PC-3 (cell line): ENCODE results near the gene TPST1. TPM values are rescaled to one million over a fixed set of nuclear protein-coding genes. Genes with fewer than 3 reads are reported as not detected.
"Not testable (repeated sequence)": the region's sequence is repeated elsewhere in the genome, so short reads cannot be mapped to it uniquely, and the experiment has no call there.

ENCODE experiments used
- ATAC-seq: fragments of 200-7000 bp; cut with Tn5 transposase; 2 replicates; pipeline ENCODE4 v1.9.1; 2020; ENCODE audit warnings: mild to moderate bottlenecking, moderate library complexity
- BruUV-seq: library from RNA; stranded (reverse); fragments of 400-500 nt; replicated peaks from 2 replicates; lab custom pipeline; 2021; lab: Mats Ljungman, UMichigan
- CTCF ChIA-PET: fragments of 300-600 bp; sonication (Branson Sonifier 250); formaldehyde crosslinking; loops from one replicate; lab custom pipeline; 2022; ENCODE audit warnings: antibody characterized with exemption; lab: Charles Lee
- POLR2A ChIA-PET: fragments of 300-600 bp; sonication (Branson Sonifier 250); formaldehyde crosslinking; loops from one replicate; lab custom pipeline; 2022; ENCODE audit warnings: antibody characterized with exemption; ENCODE audit not compliant: unreplicated experiment; lab: Charles Lee
- DNase-seq: peaks from one replicate; pipeline ENCODE4 v3.0.0-alpha.2; 2015
- H2AFZ ChIP-seq: fragments of 300-600 bp; sonication (generic); 2 replicates; pipeline ENCODE4 v1.6.0; 2016; ENCODE audit warnings: antibody characterized with exemption, low read length
- H3F3A ChIP-seq: fragments of 300-600 bp; sonication (generic); one replicate; pipeline ENCODE4 v1.6.0; 2017; ENCODE audit warnings: antibody characterized with exemption, low read length, control low read depth, mild to moderate bottlenecking; ENCODE audit not compliant: unreplicated experiment
- H3K27ac ChIP-seq: fragments of 300-600 bp; sonication (generic); 2 replicates; pipeline ENCODE4 v1.5.1; 2016; ENCODE audit warnings: mild to moderate bottlenecking, low read length
- H3K27me3 ChIP-seq: fragments of 300-600 bp; sonication (generic); 2 replicates; pipeline ENCODE4 v1.6.1; 2016; ENCODE audit warnings: low read length, mixed read lengths
- H3K36me3 ChIP-seq: fragments of 300-600 bp; sonication (generic); 2 replicates; pipeline ENCODE4 v1.6.1; 2016; ENCODE audit warnings: low read depth, mixed run types, low read length, mixed read lengths
- H3K4me1 ChIP-seq: fragments of 300-600 bp; sonication (generic); 2 replicates; pipeline ENCODE4 v1.5.1; 2016; ENCODE audit warnings: low read length; ENCODE audit not compliant: insufficient read depth
- H3K4me2 ChIP-seq: fragments of 300-600 bp; sonication (generic); 2 replicates; pipeline ENCODE4 v1.6.0; 2016; ENCODE audit warnings: low read length
- H3K4me3 ChIP-seq: fragments of 300-600 bp; sonication (generic); 2 replicates; pipeline ENCODE4 v1.5.1; 2016; ENCODE audit warnings: mild to moderate bottlenecking, low read length, mixed read lengths
- H3K79me2 ChIP-seq: fragments of 300-600 bp; sonication (generic); 2 replicates; pipeline ENCODE4 v1.6.1; 2017; ENCODE audit warnings: low read length, mixed read lengths
- H3K9ac ChIP-seq: fragments of 300-600 bp; sonication (generic); 2 replicates; pipeline ENCODE4 v1.6.0; 2016; ENCODE audit warnings: mild to moderate bottlenecking, low read length
- H3K9me2 ChIP-seq: fragments of 300-600 bp; sonication (generic); replicated peaks from 2 replicates; pipeline ENCODE4 v1.6.1; 2016; ENCODE audit warnings: mixed run types, low read length, mixed read lengths
- H3K9me3 ChIP-seq: fragments of 300-600 bp; sonication (generic); 2 replicates; pipeline ENCODE4 v1.6.1; 2016; ENCODE audit warnings: low read length, mixed read lengths
- H4K20me1 ChIP-seq: fragments of 300-600 bp; sonication (generic); 2 replicates; pipeline ENCODE4 v1.6.1; 2016; ENCODE audit warnings: low read length, mixed read lengths
- EZH2 ChIP-seq: fragments of 300-600 bp; sonication (generic); IDR thresholded peaks from one replicate; pipeline ENCODE4 v1.6.1; 2017; ENCODE audit warnings: antibody characterized with exemption, mild to moderate bottlenecking, low read length; ENCODE audit not compliant: unreplicated experiment
- EZH2phosphoT487 ChIP-seq: fragments of 300-600 bp; sonication (generic); IDR thresholded peaks from 2 replicates; pipeline ENCODE4 v1.6.1; 2018; ENCODE audit warnings: mild to moderate bottlenecking, antibody characterized with exemption, low read length, borderline replicate concordance
- intact Hi-C: fragments of 100-400 bp; cut with micrococcal nuclease; formaldehyde crosslinking; loops from 2 replicates; pipeline ENCODE4 v1.9.0; 2023
- total RNA-seq: library from RNA; depleted of rRNA; stranded (reverse); fragments of >200 nt; gene quantifications from 2 replicates; pipeline ENCODE4 v1.2.3, GENCODE V29; 2014
- TF ChIP-seq, protein P1 (sequence below): fragments of 300-600 bp; sonication (generic); conservative IDR thresholded peaks from 2 replicates; pipeline ENCODE4 v1.5.1; 2017; ENCODE audit warnings: antibody characterized with exemption, low read depth, mild to moderate bottlenecking, low read length

TPST1 gene
- total RNA-seq, 1 experiment from 2014 or later: 14.4 TPM

DNA sequence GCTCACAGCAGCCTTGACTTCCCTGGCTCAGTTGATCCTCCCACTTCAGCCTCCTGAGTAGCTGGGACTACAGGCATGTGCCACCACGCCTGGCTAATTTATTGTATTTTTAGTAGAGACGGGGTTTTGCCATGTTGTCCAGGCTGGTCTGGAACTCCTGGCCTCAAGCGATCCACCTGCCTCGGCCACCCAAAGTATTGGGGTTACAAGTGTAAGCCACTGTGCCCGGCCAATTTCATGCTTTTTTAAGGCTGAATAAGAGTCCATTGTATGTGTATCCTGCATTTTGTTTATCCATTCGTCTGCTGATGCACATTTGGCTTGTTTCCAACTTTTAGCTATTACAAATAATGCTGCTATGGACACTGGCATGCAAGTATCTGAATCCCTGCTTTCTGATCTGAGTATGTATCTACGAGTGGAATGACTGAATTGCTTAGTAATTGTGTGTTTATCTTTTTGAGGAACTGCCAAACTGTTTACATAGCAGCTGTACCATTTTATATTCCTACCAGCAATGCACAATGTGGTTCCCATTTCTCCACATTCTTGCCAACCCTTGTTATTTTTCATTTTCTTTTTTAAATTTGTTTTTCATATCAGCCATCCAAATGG lies 37.3 kb upstream of the TPST1 start:
- Histone ChIP-seq H3K9me3 (no peaks in the 10 kb centered on the region), H3K4me3 (no peak overlapping the region), H2AFZ (no peak overlapping the region), H3K9ac (no peak overlapping the region), H3K4me1 (peaks cover 9% of the 10 kb centered on the region; the same call in 1 of the 2 replicates), H3F3A (no peaks in the 10 kb centered on the region), H3K27me3 (no peaks in the 10 kb centered on the region), H3K27ac (peak overlapping the region; percentile 26; the same call in 1 of the 2 replicates), H3K79me2 (no peaks in the 10 kb centered on the region), H3K4me2 (no peak overlapping the region), H3K36me3 (no peaks in the 10 kb centered on the region), H4K20me1 (no peaks in the 10 kb centered on the region), H3K9me2 (no peaks in the 10 kb centered on the region)
- POLR2A ChIA-PET: no interaction called here
- ATAC-seq (peak; percentile 92), DNase-seq (peak; percentile 84)
- CTCF ChIA-PET: interaction anchor here (0.8 kb wide), 1 partner anchor 84 kb away, joined by 3 read pairs; no protein-coding TSS in a partner anchor
- no TSS peak for BruUV-seq
- intact Hi-C loops: no loop called here
- no peak for TF ChIP-seq EZH2
- TF ChIP-seq, protein P1, sequence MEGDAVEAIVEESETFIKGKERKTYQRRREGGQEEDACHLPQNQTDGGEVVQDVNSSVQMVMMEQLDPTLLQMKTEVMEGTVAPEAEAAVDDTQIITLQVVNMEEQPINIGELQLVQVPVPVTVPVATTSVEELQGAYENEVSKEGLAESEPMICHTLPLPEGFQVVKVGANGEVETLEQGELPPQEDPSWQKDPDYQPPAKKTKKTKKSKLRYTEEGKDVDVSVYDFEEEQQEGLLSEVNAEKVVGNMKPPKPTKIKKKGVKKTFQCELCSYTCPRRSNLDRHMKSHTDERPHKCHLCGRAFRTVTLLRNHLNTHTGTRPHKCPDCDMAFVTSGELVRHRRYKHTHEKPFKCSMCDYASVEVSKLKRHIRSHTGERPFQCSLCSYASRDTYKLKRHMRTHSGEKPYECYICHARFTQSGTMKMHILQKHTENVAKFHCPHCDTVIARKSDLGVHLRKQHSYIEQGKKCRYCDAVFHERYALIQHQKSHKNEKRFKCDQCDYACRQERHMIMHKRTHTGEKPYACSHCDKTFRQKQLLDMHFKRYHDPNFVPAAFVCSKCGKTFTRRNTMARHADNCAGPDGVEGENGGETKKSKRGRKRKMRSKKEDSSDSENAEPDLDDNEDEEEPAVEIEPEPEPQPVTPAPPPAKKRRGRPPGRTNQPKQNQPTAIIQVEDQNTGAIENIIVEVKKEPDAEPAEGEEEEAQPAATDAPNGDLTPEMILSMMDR: no peak
- no peak for TF ChIP-seq EZH2phosphoT487

DNA sequence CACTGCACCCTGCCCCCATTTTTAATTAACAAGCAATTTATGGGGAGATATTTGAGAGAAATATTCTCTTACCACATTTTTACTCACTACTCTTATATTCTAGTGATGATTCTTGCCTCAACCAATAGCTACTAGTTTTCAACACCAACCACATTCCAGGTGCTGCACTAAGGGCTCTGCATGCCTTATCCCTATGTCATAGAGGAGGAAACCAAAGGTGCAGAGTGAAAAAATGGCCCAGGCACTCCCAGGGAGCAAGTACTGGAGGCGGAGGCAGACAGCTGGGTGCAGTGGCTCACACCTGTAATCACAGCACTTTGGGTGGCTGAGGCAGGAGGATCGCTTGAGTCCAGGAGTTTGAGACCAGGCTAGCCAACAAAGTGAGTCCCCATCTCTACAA lies 35.5 kb upstream of the TPST1 start:
- POLR2A ChIA-PET: no interaction called here
- CTCF ChIA-PET: no interaction called here
- H3K36me3 ChIP-seq: no peaks in the 10 kb centered on the region
- H3K79me2 ChIP-seq: no peaks in the 10 kb centered on the region
- H3K9me2 ChIP-seq: no peaks in the 10 kb centered on the region
- H2AFZ ChIP-seq: no peak overlapping the region
- no peaks in the 10 kb centered on the region for H3K27me3 ChIP-seq
- no peaks in the 10 kb centered on the region for H3K9me3 ChIP-seq
- no peak overlapping the region for H3K4me3 ChIP-seq
- ATAC-seq (no peak), DNase-seq (no peak)
- no peak for TF ChIP-seq EZH2
- TF ChIP-seq, protein P1: no peak
- intact Hi-C loops: no loop called here
- no peak overlapping the region for H3K27ac ChIP-seq
- H4K20me1 ChIP-seq: no peaks in the 10 kb centered on the region
- H3K9ac ChIP-seq: no peak overlapping the region
- no TSS peak for BruUV-seq
- peaks cover 9% of the 10 kb centered on the region; the same call in 1 of the 2 replicates for H3K4me1 ChIP-seq
- H3F3A ChIP-seq: no peaks in the 10 kb centered on the region
- no peak overlapping the region for H3K4me2 ChIP-seq

DNA sequence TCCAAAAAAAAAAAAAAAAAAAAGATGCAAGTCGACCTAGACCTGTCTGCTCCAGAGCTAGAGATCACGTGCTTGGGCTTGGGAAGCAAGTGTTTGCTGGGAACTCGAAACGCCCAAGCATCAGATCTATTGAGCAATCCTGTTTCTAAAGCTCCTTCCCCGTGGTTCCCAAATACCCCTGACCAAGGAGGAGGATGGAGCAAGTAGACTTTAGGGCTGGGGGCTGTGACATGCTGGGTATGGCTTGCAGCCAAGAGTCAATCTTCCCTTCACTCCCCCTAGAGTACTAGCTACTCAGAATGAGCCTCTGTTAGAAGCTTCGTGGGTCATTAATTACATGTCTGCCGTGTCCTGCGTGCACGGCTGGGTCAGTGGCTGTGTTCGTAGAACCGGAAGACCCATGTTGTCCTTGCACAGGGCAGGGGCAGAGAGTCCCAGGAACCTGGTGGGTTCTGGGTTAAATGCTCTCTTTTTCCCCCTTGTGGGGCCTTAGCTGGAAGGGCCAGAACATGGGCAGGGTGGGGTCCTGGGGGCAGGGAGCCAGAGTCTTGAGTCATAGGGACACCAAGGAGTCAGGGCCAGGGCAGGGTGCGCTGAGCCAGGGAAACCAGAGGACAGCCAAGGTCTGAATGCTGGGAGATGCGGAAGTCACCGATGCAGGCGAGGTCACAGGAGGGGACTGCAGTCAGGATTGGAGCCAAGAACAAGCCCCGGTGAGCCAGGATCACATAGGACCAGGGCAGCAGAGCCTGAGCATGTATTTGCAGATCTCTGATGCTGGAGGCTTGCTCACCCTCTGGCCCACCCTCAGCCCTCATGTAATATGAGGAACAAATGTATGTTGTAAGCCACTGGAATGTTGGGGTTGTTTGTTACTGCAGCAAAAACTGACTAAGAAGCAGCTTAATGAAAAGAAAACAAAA lies 34.6 kb upstream of the TPST1 start:
- Histone ChIP-seq H3K9ac (no peak overlapping the region), H3K27ac (no peak overlapping the region), H2AFZ (no peak overlapping the region), H3K9me2 (no peaks in the 10 kb centered on the region), H3F3A (no peaks in the 10 kb centered on the region), H3K79me2 (no peaks in the 10 kb centered on the region), H3K4me3 (no peak overlapping the region), H3K27me3 (no peaks in the 10 kb centered on the region), H3K4me2 (no peak overlapping the region), H3K4me1 (peaks cover 9% of the 10 kb centered on the region; the same call in 1 of the 2 replicates), H4K20me1 (no peaks in the 10 kb centered on the region), H3K9me3 (no peaks in the 10 kb centered on the region), H3K36me3 (no peaks in the 10 kb centered on the region)
- intact Hi-C loops: no loop called here
- ChIA-PET POLR2A (no interaction called here), CTCF (no interaction called here)
- TF ChIP-seq, protein P1: no peak
- TF ChIP-seq EZH2phosphoT487 (no peak), EZH2 (no peak)
- no TSS peak for BruUV-seq
- ATAC-seq (no peak), DNase-seq (no peak)

DNA sequence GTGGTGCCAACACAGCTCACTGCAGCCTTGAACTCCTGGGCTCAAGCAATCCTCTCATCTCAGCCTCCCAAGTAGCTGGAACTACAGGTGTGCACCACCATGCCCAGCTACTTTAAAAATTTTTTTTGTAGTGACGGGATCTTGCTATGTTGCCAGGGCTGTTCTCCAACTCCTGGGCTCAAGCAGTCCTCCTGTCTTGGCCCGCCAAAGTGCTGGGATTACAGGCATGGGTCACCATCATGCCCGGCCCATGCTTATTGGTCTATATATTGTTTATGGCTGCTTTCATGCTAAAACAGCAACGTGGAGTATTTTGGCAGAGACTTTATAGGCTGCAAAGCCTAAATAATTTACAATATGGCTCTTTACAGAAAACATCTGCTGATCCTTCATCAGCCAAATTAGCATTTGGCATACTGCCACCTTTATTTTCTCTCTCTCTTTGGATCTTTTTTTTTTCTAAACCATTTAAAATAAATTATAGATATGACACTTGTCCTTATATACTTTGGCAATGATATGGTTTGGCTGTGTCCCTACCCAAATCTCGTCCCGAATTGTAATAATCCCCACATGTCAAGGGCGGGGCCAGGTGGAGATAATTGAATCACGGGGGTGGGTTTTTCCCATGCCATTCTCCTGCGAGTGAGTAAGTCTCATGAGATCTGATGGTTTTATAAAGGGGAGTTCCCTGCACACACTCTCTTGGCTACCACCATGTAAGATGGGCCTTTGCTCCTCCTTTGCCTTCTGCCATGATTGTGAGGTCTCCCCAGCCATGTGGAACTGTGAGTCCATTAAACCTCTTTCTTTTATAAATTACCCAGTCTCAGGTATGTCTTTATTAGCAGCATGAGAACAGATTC lies 32.4 kb upstream of the TPST1 start:
- H3K9ac ChIP-seq, H3K4me1 ChIP-seq, H2AFZ ChIP-seq, H3K4me2 ChIP-seq, H3K27ac ChIP-seq, H3K79me2 ChIP-seq, BruUV-seq, H4K20me1 ChIP-seq, H3K4me3 ChIP-seq, CTCF ChIA-PET, DNase-seq, H3F3A ChIP-seq, intact Hi-C loops, H3K36me3 ChIP-seq, H3K27me3 ChIP-seq, H3K9me2 ChIP-seq, H3K9me3 ChIP-seq, ATAC-seq, POLR2A ChIA-PET: not testable (repeated sequence)
